ENCODE data around the gene ERGIC1.

DNA sequence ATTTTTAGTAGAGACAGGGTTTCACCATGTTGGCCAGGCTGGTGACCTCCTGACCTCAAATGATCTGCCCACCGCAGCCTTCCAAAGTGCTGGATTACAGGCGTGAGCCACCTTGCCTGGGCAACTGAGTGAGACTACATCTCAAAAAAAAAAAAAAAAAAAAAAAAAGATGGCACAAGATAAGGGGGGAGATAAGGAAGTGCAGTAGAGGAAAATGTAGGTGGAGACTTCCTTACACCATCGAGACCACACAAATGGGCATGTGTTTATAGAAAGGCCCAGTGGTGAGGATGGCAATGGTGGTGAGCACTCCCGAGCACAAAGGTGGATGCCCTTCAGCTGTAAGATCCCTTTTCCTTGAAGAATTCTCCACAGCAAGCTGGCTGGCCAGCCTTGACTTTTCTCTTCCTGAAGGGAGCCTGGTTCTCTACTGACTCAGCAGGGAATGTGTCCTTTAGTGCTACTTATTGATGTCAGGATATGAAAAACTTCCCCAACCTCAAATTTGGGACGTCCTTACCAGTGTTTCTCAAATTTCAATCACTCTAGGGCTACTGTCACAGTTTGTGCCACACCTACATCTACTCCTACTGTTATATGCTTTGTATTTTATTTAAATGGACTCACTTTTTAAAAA, 28.2 kb downstream of the ERGIC1 start:
- TF ChIP-seq, protein P1, sequence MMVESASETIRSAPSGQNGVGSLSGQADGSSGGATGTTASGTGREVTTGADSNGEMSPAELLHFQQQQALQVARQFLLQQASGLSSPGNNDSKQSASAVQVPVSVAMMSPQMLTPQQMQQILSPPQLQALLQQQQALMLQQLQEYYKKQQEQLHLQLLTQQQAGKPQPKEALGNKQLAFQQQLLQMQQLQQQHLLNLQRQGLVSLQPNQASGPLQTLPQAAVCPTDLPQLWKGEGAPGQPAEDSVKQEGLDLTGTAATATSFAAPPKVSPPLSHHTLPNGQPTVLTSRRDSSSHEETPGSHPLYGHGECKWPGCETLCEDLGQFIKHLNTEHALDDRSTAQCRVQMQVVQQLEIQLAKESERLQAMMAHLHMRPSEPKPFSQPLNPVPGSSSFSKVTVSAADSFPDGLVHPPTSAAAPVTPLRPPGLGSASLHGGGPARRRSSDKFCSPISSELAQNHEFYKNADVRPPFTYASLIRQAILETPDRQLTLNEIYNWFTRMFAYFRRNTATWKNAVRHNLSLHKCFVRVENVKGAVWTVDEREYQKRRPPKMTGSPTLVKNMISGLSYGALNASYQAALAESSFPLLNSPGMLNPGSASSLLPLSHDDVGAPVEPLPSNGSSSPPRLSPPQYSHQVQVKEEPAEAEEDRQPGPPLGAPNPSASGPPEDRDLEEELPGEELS (CRISPR knock-in tag; IDR thresholded peaks at IDR 0.05) = no peak
- TF ChIP-seq, protein P2, sequence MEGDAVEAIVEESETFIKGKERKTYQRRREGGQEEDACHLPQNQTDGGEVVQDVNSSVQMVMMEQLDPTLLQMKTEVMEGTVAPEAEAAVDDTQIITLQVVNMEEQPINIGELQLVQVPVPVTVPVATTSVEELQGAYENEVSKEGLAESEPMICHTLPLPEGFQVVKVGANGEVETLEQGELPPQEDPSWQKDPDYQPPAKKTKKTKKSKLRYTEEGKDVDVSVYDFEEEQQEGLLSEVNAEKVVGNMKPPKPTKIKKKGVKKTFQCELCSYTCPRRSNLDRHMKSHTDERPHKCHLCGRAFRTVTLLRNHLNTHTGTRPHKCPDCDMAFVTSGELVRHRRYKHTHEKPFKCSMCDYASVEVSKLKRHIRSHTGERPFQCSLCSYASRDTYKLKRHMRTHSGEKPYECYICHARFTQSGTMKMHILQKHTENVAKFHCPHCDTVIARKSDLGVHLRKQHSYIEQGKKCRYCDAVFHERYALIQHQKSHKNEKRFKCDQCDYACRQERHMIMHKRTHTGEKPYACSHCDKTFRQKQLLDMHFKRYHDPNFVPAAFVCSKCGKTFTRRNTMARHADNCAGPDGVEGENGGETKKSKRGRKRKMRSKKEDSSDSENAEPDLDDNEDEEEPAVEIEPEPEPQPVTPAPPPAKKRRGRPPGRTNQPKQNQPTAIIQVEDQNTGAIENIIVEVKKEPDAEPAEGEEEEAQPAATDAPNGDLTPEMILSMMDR (IDR thresholded peaks at IDR 0.05) = no peak
- TF ChIP-seq NR2C2 (CRISPR knock-in tag; IDR thresholded peaks at IDR 0.05) (no peak), EMX1 (CRISPR knock-in tag; IDR thresholded peaks at IDR 0.05) (no peak), TP53 (CRISPR knock-in tag; IDR thresholded peaks at IDR 0.05) (no peak)
